Liver (tissue), 9 donors: ENCODE data around the gene ERMN. TPM values are rescaled to one million over a fixed set of nuclear protein-coding genes. Genes with fewer than 3 reads are reported as not detected.

Source experiments
- DNase-seq: peaks from one replicate; pipeline ENCODE4 v3.0.0-alpha.2; 2017; ENCODE audit warnings: low spot score
- H3K27ac ChIP-seq, 2 donors: one replicate each; pipeline ENCODE4 v1.7.0; 2013; ENCODE audit warnings: inconsistent platforms in 2 of 2, low read length in 2 of 2, control low read depth in 1 of 2, low read depth in 1 of 2, mild to moderate bottlenecking in 1 of 2
- H3K27me3 ChIP-seq, 4 donors: one replicate each; pipeline versions ENCODE4 v1.6.1 to v1.7.0; 2013; ENCODE audit warnings: low read length in 3 of 4, inconsistent platforms in 1 of 4, mild to moderate bottlenecking in 1 of 4, moderate library complexity in 1 of 4; ENCODE audit not compliant: control insufficient read depth in 4 of 4, insufficient read depth in 4 of 4
- H3K36me3 ChIP-seq, 4 donors: one replicate each; pipeline versions ENCODE4 v1.6.1 to v1.7.0; 2013; ENCODE audit warnings: low read length in 3 of 4, mild to moderate bottlenecking in 3 of 4, low read depth in 1 of 4, moderate library complexity in 1 of 4; ENCODE audit not compliant: control insufficient read depth in 4 of 4, insufficient read depth in 3 of 4
- H3K4me1 ChIP-seq, 4 donors: one replicate each; pipeline versions ENCODE4 v1.6.1 to v1.7.0; 2013; ENCODE audit warnings: low read length in 3 of 4, mild to moderate bottlenecking in 3 of 4, moderate library complexity in 1 of 4; ENCODE audit not compliant: control insufficient read depth in 4 of 4, insufficient read depth in 4 of 4
- H3K4me3 ChIP-seq, 3 donors: one replicate each; pipeline versions ENCODE4 v1.6.1 to v1.7.0; 2013; ENCODE audit warnings: low read length in 3 of 3, control low read depth in 1 of 3, low read depth in 1 of 3, mild to moderate bottlenecking in 1 of 3
- H3K9ac ChIP-seq, 2 donors: one replicate each; pipeline ENCODE4 v1.7.0; 2013; ENCODE audit warnings: low read length in 2 of 2, mild to moderate bottlenecking in 2 of 2, moderate library complexity in 2 of 2, control low read depth in 1 of 2, low read depth in 1 of 2
- H3K9me3 ChIP-seq, 4 donors: one replicate each; pipeline versions ENCODE4 v1.6.1 to v1.7.0; 2013; ENCODE audit warnings: low read length in 3 of 4; ENCODE audit not compliant: control insufficient read depth in 4 of 4
- ATF3 ChIP-seq: IDR thresholded peaks from 2 replicates; pipeline ENCODE4 v1.6.1; 2016; ENCODE audit warnings: antibody characterized with exemption
- CTCF ChIP-seq: fragments of 150-350 bp; IDR thresholded peaks from 2 replicates; pipeline ENCODE4 v1.5.1; 2017; ENCODE audit warnings: improper control_type of control experiment, low read depth, low read length; ENCODE audit not compliant: missing input control
- FOXA2 ChIP-seq: IDR thresholded peaks from 2 replicates; pipeline ENCODE4 v1.6.1; 2016; ENCODE audit warnings: antibody characterized with exemption
- GABPA ChIP-seq, 2 donors: IDR thresholded peaks in 1 of 2; conservative IDR thresholded peaks in 1 of 2; 2 replicates each; pipeline ENCODE4 v1.6.1; 2016; ENCODE audit warnings: antibody characterized with exemption in 2 of 2, mild to moderate bottlenecking in 1 of 2, moderate library complexity in 1 of 2
- JUND ChIP-seq, 2 donors: IDR thresholded peaks; 2 replicates each; pipeline ENCODE4 v1.6.1; 2016; ENCODE audit warnings: antibody characterized with exemption in 2 of 2
- NR2F2 ChIP-seq: IDR thresholded peaks from 2 replicates; pipeline ENCODE4 v1.6.1; 2016; ENCODE audit warnings: antibody characterized with exemption
- RAD21 ChIP-seq, 2 donors: IDR thresholded peaks; 2 replicates each; pipeline ENCODE4 v1.6.1; 2016; ENCODE audit warnings: antibody characterized with exemption in 2 of 2, mild to moderate bottlenecking in 2 of 2
- RXRA ChIP-seq, 2 donors: IDR thresholded peaks; 2 replicates each; pipeline ENCODE4 v1.6.1; 2017 to 2018; ENCODE audit warnings: antibody characterized with exemption in 2 of 2, mild to moderate bottlenecking in 1 of 2
- SP1 ChIP-seq: IDR thresholded peaks from 2 replicates; pipeline ENCODE4 v1.6.1; 2018; ENCODE audit warnings: antibody characterized with exemption, mild to moderate bottlenecking
- TAF1 ChIP-seq: conservative IDR thresholded peaks from 2 replicates; pipeline ENCODE4 v1.6.1; 2016; ENCODE audit warnings: antibody characterized with exemption, mild to moderate bottlenecking
- YY1 ChIP-seq: IDR thresholded peaks from 2 replicates; pipeline ENCODE4 v1.6.1; 2016; ENCODE audit warnings: antibody characterized with exemption, mild to moderate bottlenecking
- whole genome bisulfite sequencing: extraction: QIAGEN DNeasy Blood & Tissue Kit; methylation state at CpG from one replicate; pipeline ENCODE4 v1.1.7; 2013; 5-methylcytosine and 5-hydroxymethylcytosine counted together
- polyA plus RNA-seq, 2 donors: library from polyadenylated mRNA; stranded (reverse) in 1 of 2; unstranded in 1 of 2; fragments of 200-250 nt in 1 of 2; fragments of >200 nt in 1 of 2; fragmentation: Nextera tagmentation in 1 of 2; extraction: Ambion mirVana in 1 of 2; gene quantifications; one replicate each; pipeline versions ENCODE4 v1.2.1 to v1.2.3, GENCODE V29; 2013 to 2015
- total RNA-seq, 2 donors: library from RNA; depleted of rRNA; stranded (reverse); fragments of >200 nt; gene quantifications; one replicate each; pipeline ENCODE4 v1.2.3, GENCODE V29; 2014
- TF ChIP-seq, protein P1 (sequence below): IDR thresholded peaks from 2 replicates; pipeline ENCODE4 v1.6.1; 2016; ENCODE audit warnings: antibody characterized with exemption, mild to moderate bottlenecking
- TF ChIP-seq, protein P2 (sequence below): IDR thresholded peaks from 2 replicates; pipeline ENCODE4 v1.6.1; 2016; ENCODE audit warnings: antibody characterized with exemption
- TF ChIP-seq, protein P3 (sequence below): IDR thresholded peaks from 2 replicates; pipeline ENCODE4 v1.6.1; 2016; ENCODE audit warnings: antibody characterized with exemption
- donor health status: healthy.
- donor health status: healthy.
- donor health status: healthy.
- donor health status: healthy.
- donor health status: healthy.

The ERMN gene
- total and polyA plus RNA-seq, 4 donors = 0.05 to 0.08 TPM; not detected in 2

DNA sequence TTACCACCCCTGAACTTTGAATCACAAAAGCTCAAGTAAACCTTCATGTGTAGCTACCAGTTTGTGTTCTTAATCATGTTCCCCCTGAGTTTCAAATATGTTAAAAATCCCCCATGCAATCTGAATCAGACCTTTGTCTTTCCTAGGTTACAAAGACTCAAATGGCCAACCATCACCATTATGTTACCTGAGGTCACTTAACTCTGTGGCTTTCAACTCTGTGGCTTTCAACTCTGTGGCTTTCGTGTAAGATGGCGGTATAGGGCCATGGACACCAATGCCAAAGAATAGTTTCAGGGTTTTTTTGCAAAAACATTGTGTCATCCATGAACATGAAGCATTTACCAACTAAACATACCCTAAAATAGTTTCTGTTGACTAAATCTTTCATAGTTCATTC lies 6.7 kb downstream of the ERMN start:
- WGBS = 95% methylated on average over 2 of the region's 2 CpGs

More for the DNA sequence above, 6.7 kb downstream of the ERMN start:
- TF ChIP-seq CTCF (no peak), RAD21 (IDR thresholded peaks at IDR 0.05) (no peak), JUND (IDR thresholded peaks at IDR 0.05) (no peak), NR2F2 (no peak), GABPA (IDR thresholded peaks at IDR 0.05 in 1 of 2, conservative IDR thresholded peaks at IDR 0.05 in 1 of 2) (no peak), TAF1 (no peak), SP1 (no peak), FOXA2 (no peak), YY1 (no peak), RXRA (IDR thresholded peaks at IDR 0.05) (no peak), ATF3 (no peak)
- TF ChIP-seq, protein P1, sequence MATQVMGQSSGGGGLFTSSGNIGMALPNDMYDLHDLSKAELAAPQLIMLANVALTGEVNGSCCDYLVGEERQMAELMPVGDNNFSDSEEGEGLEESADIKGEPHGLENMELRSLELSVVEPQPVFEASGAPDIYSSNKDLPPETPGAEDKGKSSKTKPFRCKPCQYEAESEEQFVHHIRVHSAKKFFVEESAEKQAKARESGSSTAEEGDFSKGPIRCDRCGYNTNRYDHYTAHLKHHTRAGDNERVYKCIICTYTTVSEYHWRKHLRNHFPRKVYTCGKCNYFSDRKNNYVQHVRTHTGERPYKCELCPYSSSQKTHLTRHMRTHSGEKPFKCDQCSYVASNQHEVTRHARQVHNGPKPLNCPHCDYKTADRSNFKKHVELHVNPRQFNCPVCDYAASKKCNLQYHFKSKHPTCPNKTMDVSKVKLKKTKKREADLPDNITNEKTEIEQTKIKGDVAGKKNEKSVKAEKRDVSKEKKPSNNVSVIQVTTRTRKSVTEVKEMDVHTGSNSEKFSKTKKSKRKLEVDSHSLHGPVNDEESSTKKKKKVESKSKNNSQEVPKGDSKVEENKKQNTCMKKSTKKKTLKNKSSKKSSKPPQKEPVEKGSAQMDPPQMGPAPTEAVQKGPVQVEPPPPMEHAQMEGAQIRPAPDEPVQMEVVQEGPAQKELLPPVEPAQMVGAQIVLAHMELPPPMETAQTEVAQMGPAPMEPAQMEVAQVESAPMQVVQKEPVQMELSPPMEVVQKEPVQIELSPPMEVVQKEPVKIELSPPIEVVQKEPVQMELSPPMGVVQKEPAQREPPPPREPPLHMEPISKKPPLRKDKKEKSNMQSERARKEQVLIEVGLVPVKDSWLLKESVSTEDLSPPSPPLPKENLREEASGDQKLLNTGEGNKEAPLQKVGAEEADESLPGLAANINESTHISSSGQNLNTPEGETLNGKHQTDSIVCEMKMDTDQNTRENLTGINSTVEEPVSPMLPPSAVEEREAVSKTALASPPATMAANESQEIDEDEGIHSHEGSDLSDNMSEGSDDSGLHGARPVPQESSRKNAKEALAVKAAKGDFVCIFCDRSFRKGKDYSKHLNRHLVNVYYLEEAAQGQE = no peak
- TF ChIP-seq, protein P2, sequence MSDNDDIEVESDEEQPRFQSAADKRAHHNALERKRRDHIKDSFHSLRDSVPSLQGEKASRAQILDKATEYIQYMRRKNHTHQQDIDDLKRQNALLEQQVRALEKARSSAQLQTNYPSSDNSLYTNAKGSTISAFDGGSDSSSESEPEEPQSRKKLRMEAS = no peak
- TF ChIP-seq, protein P3, sequence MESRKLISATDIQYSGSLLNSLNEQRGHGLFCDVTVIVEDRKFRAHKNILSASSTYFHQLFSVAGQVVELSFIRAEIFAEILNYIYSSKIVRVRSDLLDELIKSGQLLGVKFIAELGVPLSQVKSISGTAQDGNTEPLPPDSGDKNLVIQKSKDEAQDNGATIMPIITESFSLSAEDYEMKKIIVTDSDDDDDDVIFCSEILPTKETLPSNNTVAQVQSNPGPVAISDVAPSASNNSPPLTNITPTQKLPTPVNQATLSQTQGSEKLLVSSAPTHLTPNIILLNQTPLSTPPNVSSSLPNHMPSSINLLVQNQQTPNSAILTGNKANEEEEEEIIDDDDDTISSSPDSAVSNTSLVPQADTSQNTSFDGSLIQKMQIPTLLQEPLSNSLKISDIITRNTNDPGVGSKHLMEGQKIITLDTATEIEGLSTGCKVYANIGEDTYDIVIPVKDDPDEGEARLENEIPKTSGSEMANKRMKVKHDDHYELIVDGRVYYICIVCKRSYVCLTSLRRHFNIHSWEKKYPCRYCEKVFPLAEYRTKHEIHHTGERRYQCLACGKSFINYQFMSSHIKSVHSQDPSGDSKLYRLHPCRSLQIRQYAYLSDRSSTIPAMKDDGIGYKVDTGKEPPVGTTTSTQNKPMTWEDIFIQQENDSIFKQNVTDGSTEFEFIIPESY = no peak
- no peak overlapping the region for H3K4me3 ChIP-seq
- no peak for DNase-seq
- H3K36me3 ChIP-seq = no peaks in the 10 kb centered on the region
- H3K27ac ChIP-seq = no peak overlapping the region
- no peaks in the 10 kb centered on the region for H3K4me1 ChIP-seq
- no peaks in the 10 kb centered on the region for H3K27me3 ChIP-seq
- H3K9me3 ChIP-seq = no peaks in the 10 kb centered on the region
- no peak overlapping the region for H3K9ac ChIP-seq
